GM19099 (cell line): ENCODE measurements around the gene ABCC10.

Source experiments
- POLR2A ChIP-seq: IDR thresholded peaks from 3 replicates; pipeline ENCODE4 v1.6.1; 2011; ENCODE audit warnings: low read depth; ENCODE audit not compliant: insufficient read length; ENCODE audit errors: extremely low read depth

Gene ABCC10

GRCh38 chr6:43435682-43436437 lies 8.5 kb downstream of the ABCC10 start:
- no peak for TF ChIP-seq POLR2A

- TF ChIP-seq POLR2A: no peak
Measured at GRCh38 chr6:43436577-43437282, 9.4 kb downstream of the ABCC10 start.

- TF ChIP-seq POLR2A: no peak
Measured at GRCh38 chr6:43437700-43438099, 10.4 kb downstream of the ABCC10 start.

- no peak for TF ChIP-seq POLR2A
Measured at GRCh38 chr6:43442935-43443334, 15.6 kb downstream of the ABCC10 start.

GRCh38 chr6:43444036-43444435 lies 16.7 kb downstream of the ABCC10 start:
- TF ChIP-seq POLR2A: no peak

GRCh38 chr6:43444582-43444981 lies 17.2 kb downstream of the ABCC10 start:
- no peak for TF ChIP-seq POLR2A

GRCh38 chr6:43445576-43445975 lies 18.2 kb downstream of the ABCC10 start:
- no peak for TF ChIP-seq POLR2A

GRCh38 chr6:43447604-43448003 lies 20.3 kb downstream of the ABCC10 start:
- TF ChIP-seq POLR2A: no peak

GRCh38 chr6:43448916-43449315 lies 21.6 kb downstream of the ABCC10 start:
- TF ChIP-seq POLR2A: no peak

GRCh38 chr6:43450699-43451131 lies 23.4 kb downstream of the ABCC10 start:
- no peak for TF ChIP-seq POLR2A

GRCh38 chr6:43451348-43451747 lies 24.0 kb downstream of the ABCC10 start:
- TF ChIP-seq POLR2A: no peak

- no peak for TF ChIP-seq POLR2A
Measured at GRCh38 chr6:43451939-43452338, 24.6 kb downstream of the ABCC10 start.

- TF ChIP-seq POLR2A: no peak
Measured at GRCh38 chr6:43452896-43453295, 25.6 kb downstream of the ABCC10 start.

GRCh38 chr6:43453831-43454230 lies 26.5 kb downstream of the ABCC10 start:
- no peak for TF ChIP-seq POLR2A

GRCh38 chr6:43454290-43454695 lies 27.0 kb downstream of the ABCC10 start:
- no peak for TF ChIP-seq POLR2A
